SK-N-SH (cell line): ENCODE measurements around the gene LTC4S. TPM values are rescaled to one million over a fixed set of nuclear protein-coding genes. Genes with fewer than 3 reads are reported as not detected.
A peak's percentile ranks its signal among the peaks of the same experiment; 100 is the strongest.

ENCODE experiments used
- CTCF ChIA-PET: fragments of 300-600, 350-600 bp; formaldehyde crosslinking; extraction: SDS; loops from one replicate; lab custom pipeline; 2021; lab: Yijun Ruan, JAX
- POLR2A ChIA-PET: fragments of 350-600 bp; sonication (Branson Sonifier 250); formaldehyde crosslinking; extraction: SDS; loops from one replicate; lab custom pipeline; 2020; ENCODE audit warnings: antibody characterized with exemption, inconsistent platforms; lab: Yijun Ruan, JAX
- DNase-seq: peaks from one replicate; pipeline ENCODE4 v3.0.0; 2012
- H2AFZ ChIP-seq: fragments of 200-600 bp; sonication (generic); 2 replicates; pipeline ENCODE4 v1.8.1; 2016; ENCODE audit warnings: antibody characterized with exemption, mild to moderate bottlenecking, low read depth
- H3F3A ChIP-seq: fragments of 200-600 bp; sonication (generic); replicated peaks from 2 replicates; pipeline ENCODE3; 2016; ENCODE audit warnings: antibody characterized with exemption, mild to moderate bottlenecking; ENCODE audit not compliant: insufficient read depth
- H3K27ac ChIP-seq, 2 experiments: fragments of 200-500 bp in 1 of 2; fragments of 200-600 bp in 1 of 2; sonication (Bioruptor generic) in 1 of 2; sonication (generic), shearing (Covaris generic) in 1 of 2; 2 replicates each; pipeline versions ENCODE4 v1.5.1 to v1.6.1; 2014 to 2016; ENCODE audit warnings: low read depth in 2 of 2, inconsistent platforms in 1 of 2, low read length in 1 of 2, mild to moderate bottlenecking in 1 of 2, mixed read lengths in 1 of 2
- H3K27me3 ChIP-seq: fragments of 200-600 bp; sonication (generic), shearing (Covaris generic); 2 replicates; pipeline ENCODE4 v1.6.1; 2016; ENCODE audit warnings: mixed run types; ENCODE audit not compliant: insufficient read depth
- H3K36me3 ChIP-seq, 2 experiments: fragments of 200-500 bp in 1 of 2; fragments of 200-600 bp in 1 of 2; sonication (Bioruptor generic) in 1 of 2; sonication (generic) in 1 of 2; replicated peaks in 1 of 2; 2 replicates each; pipeline versions ENCODE3 to v1.5.1; 2014 to 2016; ENCODE audit warnings: low read length in 1 of 2, mild to moderate bottlenecking in 1 of 2; ENCODE audit not compliant: insufficient read depth in 2 of 2, control insufficient read depth in 1 of 2
- H3K4me1 ChIP-seq, 2 experiments: fragments of 200-500 bp in 1 of 2; fragments of 200-600 bp in 1 of 2; sonication (Bioruptor generic) in 1 of 2; sonication (generic), shearing (Covaris generic) in 1 of 2; 2 replicates each; pipeline versions ENCODE4 v1.5.1 to v1.6.1; 2014 to 2016; ENCODE audit warnings: low read depth in 1 of 2, low read length in 1 of 2, mixed run types in 1 of 2; ENCODE audit not compliant: insufficient read depth in 2 of 2, control insufficient read depth in 1 of 2
- H3K4me2 ChIP-seq: fragments of 200-600 bp; sonication (generic), shearing (Covaris generic); 2 replicates; pipeline ENCODE4 v1.6.1; 2017; ENCODE audit warnings: mixed run types
- H3K4me3 ChIP-seq, 2 experiments: fragments of 200-500 bp in 1 of 2; fragments of 200-600 bp in 1 of 2; sonication (Bioruptor generic) in 1 of 2; sonication (generic), shearing (Covaris generic) in 1 of 2; 2 replicates each; pipeline versions ENCODE4 v1.5.1 to v1.8.1; 2014 to 2016; ENCODE audit warnings: low read depth in 2 of 2, inconsistent platforms in 1 of 2, low read length in 1 of 2, mild to moderate bottlenecking in 1 of 2, mixed read lengths in 1 of 2, moderate library complexity in 1 of 2
- H3K79me2 ChIP-seq: fragments of 200-600 bp; sonication (generic); 2 replicates; pipeline ENCODE4 v1.8.1; 2017; ENCODE audit warnings: mild to moderate bottlenecking; ENCODE audit not compliant: insufficient read depth
- H3K9ac ChIP-seq: fragments of 200-600 bp; sonication (generic); 2 replicates; pipeline ENCODE4 v1.6.1; 2017; ENCODE audit warnings: mixed run types
- H3K9me2 ChIP-seq: fragments of 200-600 bp; sonication (generic); 2 replicates; pipeline ENCODE4 v1.6.1; 2017; ENCODE audit warnings: mixed run types
- H3K9me3 ChIP-seq: fragments of 200-600 bp; sonication (generic); 2 replicates; pipeline ENCODE4 v1.6.1; 2017; ENCODE audit warnings: mixed run types, mild to moderate bottlenecking, moderate library complexity
- H4K20me1 ChIP-seq: fragments of 200-600 bp; sonication (generic); 2 replicates; pipeline ENCODE4 v1.6.1; 2017; ENCODE audit warnings: mild to moderate bottlenecking, mixed run types; ENCODE audit not compliant: insufficient read depth
- CTCF ChIP-seq: fragments of 200-600 bp; sonication (generic); IDR thresholded peaks from 2 replicates; pipeline ENCODE4 v1.6.1; 2017; ENCODE audit warnings: antibody characterized with exemption, mild to moderate bottlenecking, moderate library complexity
- EZH2phosphoT487 ChIP-seq: fragments of 200-600 bp; sonication (generic); IDR thresholded peaks from 2 replicates; pipeline ENCODE4 v1.6.1; 2017; ENCODE audit warnings: low read depth, mixed run types, mild to moderate bottlenecking, antibody characterized with exemption, moderate library complexity, borderline replicate concordance
- FOSL2 ChIP-seq: IDR thresholded peaks from 2 replicates; pipeline ENCODE4 v1.4.0; 2012; ENCODE audit warnings: low read depth, mild to moderate bottlenecking, moderate library complexity, borderline replicate concordance
- FOXJ3 ChIP-seq: sonication (generic); formaldehyde crosslinking; IDR thresholded peaks from 2 replicates; pipeline ENCODE4 v1.5.1; 2020; ENCODE audit warnings: mild to moderate bottlenecking, missing genetic modification reagents
- GABPA ChIP-seq: IDR thresholded peaks from 2 replicates; pipeline ENCODE4 v1.4.0; 2012; ENCODE audit warnings: low read depth, mild to moderate bottlenecking
- JUND ChIP-seq: IDR thresholded peaks from 2 replicates; pipeline ENCODE4 v1.4.0; 2012
- MXI1 ChIP-seq: IDR thresholded peaks from 2 replicates; pipeline ENCODE4 v1.6.1; 2012; ENCODE audit warnings: mild to moderate bottlenecking, low read depth, low read length, improper control_type of control experiment
- NFIC ChIP-seq: IDR thresholded peaks from 2 replicates; pipeline ENCODE4 v1.4.0; 2012; ENCODE audit warnings: borderline replicate concordance
- PBX3 ChIP-seq: IDR thresholded peaks from 2 replicates; pipeline ENCODE4; 2012
- RAD21 ChIP-seq: IDR thresholded peaks from 2 replicates; pipeline ENCODE4 v1.6.1; 2012; ENCODE audit warnings: mild to moderate bottlenecking, low read length
- RFX5 ChIP-seq: IDR thresholded peaks from 2 replicates; pipeline ENCODE4 v1.6.1; 2012; ENCODE audit warnings: mild to moderate bottlenecking, improper control_type of control experiment, low read length
- RXRA ChIP-seq: IDR thresholded peaks from 2 replicates; pipeline ENCODE4 v1.4.0; 2012; ENCODE audit warnings: low read depth, mild to moderate bottlenecking, borderline replicate concordance
- YY1 ChIP-seq: IDR thresholded peaks from 2 replicates; pipeline ENCODE4 v1.4.0; 2012; ENCODE audit warnings: low read depth, mild to moderate bottlenecking
- WGBS: methylation state at CpG from one replicate; pipeline ENCODE4 v1.1.6; 2017; ENCODE audit warnings: low lambda C conversion rate; 5-methylcytosine and 5-hydroxymethylcytosine counted together
- polyA plus RNA-seq, 3 experiments: library from polyadenylated mRNA; depleted of rRNA; stranded (reverse); fragments of >200 nt; gene quantifications; 2 replicates each; pipeline ENCODE4 v1.2.3, GENCODE V29; 2012
- TF ChIP-seq, protein P1 (sequence below): IDR thresholded peaks from 2 replicates; pipeline ENCODE4 v1.4.0; 2012; ENCODE audit warnings: low read depth
- TF ChIP-seq, protein P2 (sequence below): IDR thresholded peaks from 2 replicates; pipeline ENCODE4 v1.4.0; 2012; ENCODE audit warnings: low read depth, borderline replicate concordance
- TF ChIP-seq, protein P3 (sequence below): IDR thresholded peaks from 2 replicates; pipeline ENCODE4 v1.6.1; 2012; ENCODE audit warnings: mild to moderate bottlenecking, low read depth, low read length, moderate library complexity

The LTC4S gene
- polyA plus RNA-seq, 1 of the 3 experiments (the other 2 are of a cell fraction), result 0.43 TPM

DNA sequence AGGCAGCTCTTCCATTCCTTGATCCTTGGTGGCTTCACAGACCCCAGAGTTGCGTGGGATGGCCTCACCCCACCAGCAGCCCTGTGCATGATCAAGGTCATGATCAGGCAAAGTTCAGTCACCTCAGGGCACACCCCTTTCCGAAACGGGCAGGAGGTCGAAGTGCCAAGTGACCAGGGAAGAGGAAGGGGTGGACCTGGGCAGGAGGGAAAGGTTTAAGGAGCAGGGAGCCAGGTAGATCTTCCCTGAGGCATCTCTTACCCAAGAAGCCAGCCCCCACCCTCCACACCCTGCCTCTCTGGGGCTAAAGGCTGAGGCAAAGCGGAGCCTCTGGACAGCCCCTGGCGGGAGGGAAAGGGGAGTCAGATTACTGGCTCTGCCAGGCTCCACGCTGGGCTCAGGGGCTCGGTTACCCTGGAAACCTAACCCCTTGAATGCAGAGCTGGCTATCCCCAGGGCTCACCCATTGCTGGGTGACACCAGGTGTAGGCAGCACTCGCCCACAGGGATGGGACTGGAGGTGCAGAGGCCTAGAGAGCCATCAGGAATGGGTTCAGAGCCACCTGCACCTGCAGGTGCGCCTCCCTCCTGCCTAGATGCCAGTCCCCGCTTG, 9.3 kb downstream of the LTC4S start:
- H3K4me1 ChIP-seq, result peaks cover 16 to 23% of the 10 kb centered on the region in 2 experiments; a peak in 3 of 4 replicates
- WGBS, result 66% methylated on average over 7 of the region's 11 CpGs
- peaks cover 0 to 42% of the 10 kb centered on the region in 2 experiments for H3K36me3 ChIP-seq
- peaks cover 60% of the 10 kb centered on the region for H3K79me2 ChIP-seq
- POLR2A ChIA-PET, result no interaction called here
- no peak overlapping the region for H3K27ac ChIP-seq
- H3K27me3 ChIP-seq, result no peaks in the 10 kb centered on the region
- no peak overlapping the region for H2AFZ ChIP-seq
- no peaks in the 10 kb centered on the region for H3K9me2 ChIP-seq
- peaks cover 37% of the 10 kb centered on the region for H4K20me1 ChIP-seq
- peak overlapping the region; percentile 44; the same call in 1 of the 2 replicates for H3K4me2 ChIP-seq
- H3K9ac ChIP-seq, result no peak overlapping the region
- CTCF ChIA-PET, result interaction anchor here (1.0 to 2.2 kb wide), 5 partner anchors 18 to 104 kb away, joined by 4 to 9 read pairs (median 5); partner anchors contain the start of gene SQSTM1
- peaks cover 5% of the 10 kb centered on the region for H3F3A ChIP-seq
- H3K9me3 ChIP-seq, result no peaks in the 10 kb centered on the region
- no peak for TF ChIP-seq MXI1
- TF ChIP-seq, protein P1, sequence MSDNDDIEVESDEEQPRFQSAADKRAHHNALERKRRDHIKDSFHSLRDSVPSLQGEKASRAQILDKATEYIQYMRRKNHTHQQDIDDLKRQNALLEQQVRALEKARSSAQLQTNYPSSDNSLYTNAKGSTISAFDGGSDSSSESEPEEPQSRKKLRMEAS, result no peak
- no peak for TF ChIP-seq CTCF
- TF ChIP-seq YY1, result no peak
- no peak for TF ChIP-seq FOXJ3 (CRISPR knock-in tag)
- TF ChIP-seq JUND, result no peak
- TF ChIP-seq NFIC, result no peak
- TF ChIP-seq GABPA, result no peak
- no peak for TF ChIP-seq FOSL2
- TF ChIP-seq, protein P2, sequence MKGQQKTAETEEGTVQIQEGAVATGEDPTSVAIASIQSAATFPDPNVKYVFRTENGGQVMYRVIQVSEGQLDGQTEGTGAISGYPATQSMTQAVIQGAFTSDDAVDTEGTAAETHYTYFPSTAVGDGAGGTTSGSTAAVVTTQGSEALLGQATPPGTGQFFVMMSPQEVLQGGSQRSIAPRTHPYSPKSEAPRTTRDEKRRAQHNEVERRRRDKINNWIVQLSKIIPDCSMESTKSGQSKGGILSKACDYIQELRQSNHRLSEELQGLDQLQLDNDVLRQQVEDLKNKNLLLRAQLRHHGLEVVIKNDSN, result no peak
- no peak for TF ChIP-seq RXRA
- TF ChIP-seq EZH2phosphoT487, result no peak
- TF ChIP-seq RAD21, result no peak
- no peak for TF ChIP-seq RFX5
- TF ChIP-seq, protein P3, sequence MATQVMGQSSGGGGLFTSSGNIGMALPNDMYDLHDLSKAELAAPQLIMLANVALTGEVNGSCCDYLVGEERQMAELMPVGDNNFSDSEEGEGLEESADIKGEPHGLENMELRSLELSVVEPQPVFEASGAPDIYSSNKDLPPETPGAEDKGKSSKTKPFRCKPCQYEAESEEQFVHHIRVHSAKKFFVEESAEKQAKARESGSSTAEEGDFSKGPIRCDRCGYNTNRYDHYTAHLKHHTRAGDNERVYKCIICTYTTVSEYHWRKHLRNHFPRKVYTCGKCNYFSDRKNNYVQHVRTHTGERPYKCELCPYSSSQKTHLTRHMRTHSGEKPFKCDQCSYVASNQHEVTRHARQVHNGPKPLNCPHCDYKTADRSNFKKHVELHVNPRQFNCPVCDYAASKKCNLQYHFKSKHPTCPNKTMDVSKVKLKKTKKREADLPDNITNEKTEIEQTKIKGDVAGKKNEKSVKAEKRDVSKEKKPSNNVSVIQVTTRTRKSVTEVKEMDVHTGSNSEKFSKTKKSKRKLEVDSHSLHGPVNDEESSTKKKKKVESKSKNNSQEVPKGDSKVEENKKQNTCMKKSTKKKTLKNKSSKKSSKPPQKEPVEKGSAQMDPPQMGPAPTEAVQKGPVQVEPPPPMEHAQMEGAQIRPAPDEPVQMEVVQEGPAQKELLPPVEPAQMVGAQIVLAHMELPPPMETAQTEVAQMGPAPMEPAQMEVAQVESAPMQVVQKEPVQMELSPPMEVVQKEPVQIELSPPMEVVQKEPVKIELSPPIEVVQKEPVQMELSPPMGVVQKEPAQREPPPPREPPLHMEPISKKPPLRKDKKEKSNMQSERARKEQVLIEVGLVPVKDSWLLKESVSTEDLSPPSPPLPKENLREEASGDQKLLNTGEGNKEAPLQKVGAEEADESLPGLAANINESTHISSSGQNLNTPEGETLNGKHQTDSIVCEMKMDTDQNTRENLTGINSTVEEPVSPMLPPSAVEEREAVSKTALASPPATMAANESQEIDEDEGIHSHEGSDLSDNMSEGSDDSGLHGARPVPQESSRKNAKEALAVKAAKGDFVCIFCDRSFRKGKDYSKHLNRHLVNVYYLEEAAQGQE, result no peak
- TF ChIP-seq PBX3, result no peak
- no peak for DNase-seq
- H3K4me3 ChIP-seq, result no peak overlapping the region
